Measurements from ENCODE around the gene OBP2A. TPM values are rescaled to one million over a fixed set of nuclear protein-coding genes. Genes with fewer than 3 reads are reported as not detected.
A peak's percentile ranks its signal among the peaks of the same experiment; 100 is the strongest.

The OBP2A gene
- total and polyA plus RNA-seq, 5 experiments from 2014 or later: not detected

GRCh38 chr9:135591506-135592330, 45.8 kb downstream of the OBP2A start:
- ATAC-seq (no peak), DNase-seq (peak in 2 of 10 donors; percentile 14 to 59)
- Mint-ChIP-seq H3K36me3 (peaks cover 0 to 4% (median 0%) of the 10 kb centered on the region in 3 donors), H3K9me3 (peaks cover 0 to 8% (median 0%) of the 10 kb centered on the region in 9 donors), H3K27me3 (peaks cover 10 to 22% (median 19%) of the 10 kb centered on the region in 5 donors), H3K4me1 (no peaks in the 10 kb centered on the region), H3K27ac (no peak overlapping the region), H3K4me3 (no peak overlapping the region)
- POLR2A ChIA-PET: no interaction called here

- Mint-ChIP-seq H3K36me3 (peaks cover 0 to 4% (median 0%) of the 10 kb centered on the region in 3 donors), H3K27ac (no peak overlapping the region), H3K4me3 (no peak overlapping the region), H3K4me1 (no peaks in the 10 kb centered on the region), H3K9me3 (peaks cover 0 to 8% (median 0%) of the 10 kb centered on the region in 9 donors), H3K27me3 (peaks cover 12 to 25% (median 22%) of the 10 kb centered on the region in 5 donors)
- DNase-seq (no peak), ATAC-seq (no peak)
- POLR2A ChIA-PET: no interaction called here
Observed at GRCh38 chr9:135592331-135592590, 46.3 kb downstream of the OBP2A start.

- no peaks in the 10 kb centered on the region for H3K4me1 Mint-ChIP-seq
- POLR2A ChIA-PET: no interaction called here
- no peak overlapping the region for H3K27ac Mint-ChIP-seq
Observed at GRCh38 chr9:135592625-135593024, 46.7 kb downstream of the OBP2A start.

DNA sequence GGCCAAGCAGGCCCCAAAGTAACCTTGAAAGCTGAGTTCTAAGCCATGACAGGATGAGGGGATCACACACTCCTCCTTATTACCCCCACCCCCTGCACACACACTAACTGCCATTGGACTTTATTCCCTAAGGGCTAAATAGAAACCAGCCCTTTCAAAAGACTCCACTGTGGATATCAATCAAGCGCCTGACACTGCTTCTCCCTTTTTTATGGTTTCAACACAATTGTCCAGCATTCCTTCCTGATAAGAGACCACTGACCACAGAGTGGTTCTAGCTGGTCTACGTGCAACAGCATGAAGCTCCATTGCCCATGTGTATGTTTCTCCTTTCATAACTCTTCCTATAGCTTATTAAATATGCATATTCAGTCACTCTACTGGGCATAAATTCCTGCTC, 50.3 kb downstream of the OBP2A start:
- Mint-ChIP-seq H3K9me3 (peaks cover 0 to 8% (median 0%) of the 10 kb centered on the region in 9 donors), H3K4me3 (no peak overlapping the region), H3K27ac (no peak overlapping the region), H3K27me3 (peaks cover 12 to 33% (median 21%) of the 10 kb centered on the region in 5 donors), H3K4me1 (peaks cover 0 to 1% (median 0%) of the 10 kb centered on the region in 4 donors), H3K36me3 (peaks cover 0 to 4% (median 0%) of the 10 kb centered on the region in 3 donors)
- DNase-seq (no peak), ATAC-seq (no peak)
- POLR2A ChIA-PET: interaction anchor here (0.6 kb wide), 1 partner anchor 146 kb away, joined by 4 read pairs; no protein-coding TSS in a partner anchor

More at GRCh38 chr9:135592625-135593024, 46.7 kb downstream of the OBP2A start:
- H3K9me3 Mint-ChIP-seq: peaks cover 0 to 8% (median 0%) of the 10 kb centered on the region in 9 donors
- H3K27me3 Mint-ChIP-seq: peaks cover 12 to 29% (median 22%) of the 10 kb centered on the region in 5 donors
- ATAC-seq (no peak), DNase-seq (peak in 1 of 10 donors; percentile 13)
- H3K36me3 Mint-ChIP-seq: peaks cover 0 to 4% (median 0%) of the 10 kb centered on the region in 3 donors
- no peak overlapping the region for H3K4me3 Mint-ChIP-seq

Other genes starting within 250 kb of the OBP2A start
- under 1 TPM; 0.13 to 0.22 TPM for gene PPP1R26, start 66.3 kb upstream of the OBP2A start, total RNA-seq
- not detected for gene PPP1R26, start 66.3 kb upstream of the OBP2A start, polyA plus RNA-seq
- 10 to 100 TPM; 32.6 to 35.7 TPM for gene MRPS2, start 45.4 kb upstream of the OBP2A start, total RNA-seq
- 10 to 100 TPM; 28.3 to 64.0 (median 45.4) TPM for gene MRPS2, start 45.4 kb upstream of the OBP2A start, polyA plus RNA-seq
- gene LCN1, start 24.7 kb upstream of the OBP2A start, total RNA-seq: not detected
- gene LCN1, start 24.7 kb upstream of the OBP2A start, polyA plus RNA-seq: not detected
- gene PAEP, start 15.6 kb downstream of the OBP2A start, total RNA-seq: not detected
- not detected for gene PAEP, start 15.6 kb downstream of the OBP2A start, polyA plus RNA-seq
- not detected for gene GLT6D1, start 93.4 kb downstream of the OBP2A start, total RNA-seq
- not detected for gene GLT6D1, start 93.4 kb downstream of the OBP2A start, polyA plus RNA-seq
- gene LCN9, start 117.2 kb downstream of the OBP2A start, total RNA-seq: not detected
- gene LCN9, start 117.2 kb downstream of the OBP2A start, polyA plus RNA-seq: not detected
- gene SOHLH1, start 153.4 kb downstream of the OBP2A start, total RNA-seq: not detected
- gene SOHLH1, start 153.4 kb downstream of the OBP2A start, polyA plus RNA-seq: not detected
- not detected for gene KCNT1, start 156.1 kb downstream of the OBP2A start, total RNA-seq
- not detected for gene KCNT1, start 156.1 kb downstream of the OBP2A start, polyA plus RNA-seq

Data from naive thymus-derived CD8-positive, alpha-beta T cell (primary cell).